ENCODE data around the gene UPF3B. TPM values are rescaled to one million over a fixed set of nuclear protein-coding genes. Genes with fewer than 3 reads are reported as not detected.
"Not testable (repeated sequence)": the region's sequence is repeated elsewhere in the genome, so short reads cannot be mapped to it uniquely, and the experiment has no call there.

UPF3B gene
- total RNA-seq, 1 donor from 2014 or later = 7.0 TPM

DNA sequence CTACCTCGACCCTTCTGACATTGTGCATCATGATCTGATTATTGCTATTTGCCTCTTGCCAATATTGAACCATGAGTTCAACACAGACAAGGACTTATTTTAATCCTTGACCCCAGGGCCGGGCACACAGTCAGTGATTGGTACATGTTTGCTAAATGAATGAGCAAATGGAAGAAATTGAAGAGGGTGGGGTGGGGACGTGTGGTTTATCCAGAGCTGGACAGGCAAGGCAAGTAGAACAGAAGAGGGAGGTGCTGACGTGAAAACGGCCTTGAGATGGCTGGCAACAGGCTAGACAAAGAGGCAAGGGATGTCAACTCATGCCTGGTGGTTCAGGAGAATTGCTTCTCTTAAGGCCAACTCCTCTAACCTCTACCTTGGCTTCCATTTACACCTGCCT, 28.5 kb downstream of the UPF3B start:
- not testable (repeated sequence) for DNase-seq (ENCODE audit: low spot score)

DNA sequence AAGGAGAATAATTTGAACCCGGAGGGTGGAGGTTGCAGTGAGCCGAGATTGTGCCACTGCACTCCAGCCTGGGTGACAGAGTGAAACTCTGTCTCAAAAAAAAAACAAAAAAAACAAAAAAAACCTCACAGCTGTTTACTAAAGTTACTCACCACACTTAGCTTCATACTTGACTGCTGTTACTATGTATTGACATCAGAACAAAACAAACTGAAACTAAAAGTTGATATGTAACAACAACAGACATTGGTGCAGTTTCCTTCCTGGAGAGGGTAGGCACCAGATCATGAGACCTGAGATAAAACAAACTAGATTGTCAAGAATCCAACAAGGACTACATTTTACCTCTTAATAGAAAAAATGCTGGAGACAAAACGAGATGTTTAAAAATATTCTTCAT, 31.1 kb downstream of the UPF3B start:
- not testable (repeated sequence) for DNase-seq (ENCODE audit: low spot score)

DNA sequence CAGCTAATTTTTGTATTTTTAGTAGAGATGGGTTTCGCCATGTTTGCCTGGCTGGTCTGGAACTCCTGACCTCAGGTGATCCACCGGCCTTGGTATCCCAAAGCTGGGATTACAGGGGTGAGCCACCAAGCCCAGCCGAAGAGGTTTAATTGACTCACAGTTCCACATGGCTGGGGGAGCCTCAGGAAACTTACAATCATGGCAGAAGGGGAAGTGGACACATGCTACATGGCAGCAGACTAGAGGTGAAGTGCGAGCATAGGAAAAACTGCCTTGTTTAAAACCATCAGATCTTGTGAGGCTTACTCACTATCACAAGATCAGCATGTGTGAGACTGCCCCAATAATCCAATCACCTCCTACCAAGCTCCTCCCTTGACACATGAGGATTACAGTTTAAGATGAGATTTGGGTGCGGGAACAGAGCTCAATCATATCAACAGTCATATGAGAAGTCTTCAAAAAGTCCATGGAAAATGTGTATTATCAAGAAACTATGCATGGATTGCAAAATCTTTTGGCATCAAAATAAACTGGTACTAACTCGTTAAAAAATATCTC, 35.6 kb downstream of the UPF3B start:
- DNase-seq (ENCODE audit: low spot score) = no peak

DNA sequence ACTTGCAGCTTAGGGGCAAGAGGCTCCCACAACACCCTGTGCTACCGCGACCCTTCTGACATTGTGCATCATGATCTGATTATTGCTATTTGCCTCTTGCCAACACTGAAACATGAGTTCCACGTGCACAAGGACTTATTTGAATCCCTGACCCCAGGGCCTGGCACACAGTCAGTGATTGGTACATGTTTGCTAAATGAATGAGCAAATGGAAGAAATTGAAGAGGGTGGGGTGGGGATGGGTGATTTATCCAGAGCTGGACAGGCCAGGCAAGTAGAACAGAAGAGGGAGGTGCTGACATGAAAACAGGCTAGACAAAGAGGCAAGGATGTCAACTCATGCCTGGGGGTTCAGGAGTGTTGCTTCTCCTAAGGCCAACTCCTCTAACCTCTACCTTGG, 36.5 kb downstream of the UPF3B start:
- DNase-seq (ENCODE audit: low spot score) = no peak

DNA sequence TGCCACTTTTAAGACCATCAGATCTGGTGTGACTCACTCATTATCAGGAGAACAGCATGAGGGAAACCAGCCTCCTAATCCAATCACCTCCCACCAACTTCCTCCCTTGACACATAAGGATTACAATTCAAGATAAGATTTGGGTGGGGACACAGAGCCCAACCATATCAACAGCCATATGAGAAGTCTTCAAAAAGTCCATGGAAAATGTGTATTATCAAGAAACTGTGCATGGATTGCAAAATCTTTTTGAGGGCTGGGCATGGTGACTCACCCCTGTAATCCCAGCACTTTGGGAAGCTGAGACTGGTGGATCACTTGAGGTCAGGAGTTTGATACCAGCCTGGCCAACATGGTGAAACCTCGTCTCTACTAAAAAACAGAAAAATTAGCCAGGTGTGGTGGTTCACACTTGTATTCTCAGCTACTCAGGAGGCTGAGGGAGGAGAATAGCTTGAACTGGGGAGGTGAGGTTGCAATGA, 43.5 kb downstream of the UPF3B start:
- no peak for DNase-seq (ENCODE audit: low spot score)

DNA sequence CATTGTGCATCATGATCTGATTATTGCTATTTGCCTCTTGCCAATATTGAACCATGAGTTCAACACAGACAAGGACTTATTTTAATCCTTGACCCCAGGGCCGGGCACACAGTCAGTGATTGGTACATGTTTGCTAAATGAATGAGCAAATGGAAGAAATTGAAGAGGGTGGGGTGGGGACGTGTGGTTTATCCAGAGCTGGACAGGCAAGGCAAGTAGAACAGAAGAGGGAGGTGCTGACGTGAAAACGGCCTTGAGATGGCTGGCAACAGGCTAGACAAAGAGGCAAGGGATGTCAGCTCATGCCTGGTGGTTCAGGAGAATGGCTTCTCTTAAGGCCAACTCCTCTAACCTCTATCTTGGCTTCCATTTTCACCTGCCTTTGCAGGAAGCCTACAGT, 44.3 kb downstream of the UPF3B start:
- DNase-seq (ENCODE audit: low spot score) = not testable (repeated sequence)

DNA sequence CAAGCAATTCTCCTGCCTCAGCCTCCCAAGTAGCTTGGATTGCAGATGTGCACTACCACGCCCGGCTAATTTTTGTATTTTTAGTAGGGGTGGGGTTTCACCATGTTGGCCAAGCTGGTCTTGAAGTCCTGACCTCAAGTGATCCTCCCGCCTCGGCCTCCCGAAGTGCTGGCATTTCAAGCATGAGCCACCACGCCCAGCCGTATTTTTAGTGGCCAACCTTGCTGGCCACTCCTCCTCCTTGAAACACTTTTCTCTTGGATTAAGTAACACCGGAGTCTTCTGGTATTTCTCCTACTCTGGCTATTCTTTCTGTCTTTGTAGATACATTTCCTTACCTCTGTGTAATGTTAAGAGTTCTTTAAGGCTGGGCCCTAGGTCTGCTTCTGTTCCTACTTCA, 50.2 kb downstream of the UPF3B start:
- DNase-seq (ENCODE audit: low spot score) = no peak

DNA sequence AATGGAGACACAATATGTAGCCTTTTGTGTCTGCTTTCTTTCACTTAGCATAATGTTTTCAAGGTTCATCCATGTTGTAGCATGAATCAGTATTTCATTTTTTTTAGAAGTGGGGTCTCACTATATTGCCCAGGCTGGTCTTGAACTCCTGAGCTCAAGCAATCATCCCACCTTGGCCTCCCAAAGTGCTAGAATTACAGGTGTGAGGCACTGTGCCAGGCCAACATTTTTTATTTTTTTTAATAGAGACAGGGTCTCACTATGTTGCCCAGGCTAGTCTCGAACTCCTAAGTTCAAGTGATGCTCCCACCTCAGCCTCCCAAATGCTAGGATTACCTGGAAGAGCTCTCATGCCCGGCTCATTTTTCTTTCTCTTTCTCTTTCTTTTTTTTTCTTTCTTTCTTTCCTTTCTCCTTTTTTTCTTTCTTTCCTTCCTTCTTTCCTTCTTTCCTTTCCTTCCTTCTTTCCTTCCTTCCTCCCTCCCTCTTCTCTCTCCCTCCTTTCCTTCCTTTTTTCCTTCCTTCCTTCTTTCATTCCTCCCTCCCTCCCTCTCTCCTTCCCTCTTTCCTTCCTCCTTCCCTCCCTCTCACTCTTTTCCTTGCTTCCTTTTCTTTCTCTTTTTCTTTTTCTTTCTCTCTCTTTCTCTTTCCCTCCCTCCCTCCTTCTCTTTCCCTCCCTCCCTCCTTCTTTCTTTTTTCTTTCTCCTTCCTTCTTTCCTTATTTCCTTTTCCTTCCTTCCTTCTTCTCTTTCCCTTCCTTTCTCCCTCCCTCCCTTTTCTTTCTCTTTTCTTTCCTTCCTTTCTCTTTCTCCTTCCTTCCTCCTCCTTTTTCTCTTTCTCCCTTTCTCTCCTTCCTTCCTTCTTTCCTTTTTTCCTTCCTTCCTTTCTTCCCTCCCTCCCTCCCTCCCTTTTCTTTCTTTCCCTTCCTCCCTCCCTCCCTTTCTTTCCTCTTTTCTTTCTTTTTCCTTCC, 51.2 kb downstream of the UPF3B start:
- no peak for DNase-seq (ENCODE audit: low spot score)

DNA sequence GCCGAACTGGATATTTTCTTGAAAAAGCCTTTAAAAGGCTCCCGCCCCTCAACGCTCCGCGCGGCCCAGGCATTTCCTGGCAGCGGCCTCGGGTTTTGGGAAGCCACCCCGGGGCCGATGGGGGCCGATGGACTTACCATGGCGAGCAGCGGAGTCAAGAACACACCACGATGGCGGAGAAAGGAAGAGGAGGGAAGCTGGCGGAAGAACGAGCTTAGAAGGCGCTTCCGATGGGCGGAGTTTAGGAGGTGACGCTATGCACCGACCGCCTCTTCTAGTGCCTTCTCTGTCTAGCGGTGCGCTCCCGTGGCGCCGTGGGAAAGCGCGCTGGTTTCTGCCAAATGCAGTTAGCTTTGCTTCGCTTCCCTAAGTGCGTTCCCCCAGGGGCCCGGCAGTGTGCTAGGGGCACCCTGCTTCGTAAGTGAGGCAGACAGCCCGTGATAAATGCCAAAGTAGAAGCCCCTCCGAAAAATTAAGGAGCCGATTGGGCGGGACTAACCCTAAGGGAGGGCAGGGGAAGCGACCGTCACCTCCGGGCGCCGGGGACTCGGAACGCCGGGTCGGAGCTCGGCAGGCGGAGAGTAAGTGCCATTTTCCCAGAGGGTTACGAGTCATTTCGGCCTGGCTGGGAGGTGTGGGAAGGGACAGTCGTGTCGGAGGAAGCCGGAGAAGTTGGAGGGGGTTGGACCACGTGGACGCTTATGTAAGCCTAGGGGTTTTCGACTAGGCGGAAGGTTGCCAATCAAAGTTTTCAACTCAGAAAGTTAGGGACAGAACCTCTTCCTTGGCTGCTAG, 61.1 kb downstream of the UPF3B start, which contains the start of gene RPL39:
Gene RPL39 (minus strand): TSS at position 194 of the 795 bp plus-strand sequence. CDS start 54 bp downstream, at position 140.
- DNase-seq (ENCODE audit: low spot score) = peak; percentile 82

DNA sequence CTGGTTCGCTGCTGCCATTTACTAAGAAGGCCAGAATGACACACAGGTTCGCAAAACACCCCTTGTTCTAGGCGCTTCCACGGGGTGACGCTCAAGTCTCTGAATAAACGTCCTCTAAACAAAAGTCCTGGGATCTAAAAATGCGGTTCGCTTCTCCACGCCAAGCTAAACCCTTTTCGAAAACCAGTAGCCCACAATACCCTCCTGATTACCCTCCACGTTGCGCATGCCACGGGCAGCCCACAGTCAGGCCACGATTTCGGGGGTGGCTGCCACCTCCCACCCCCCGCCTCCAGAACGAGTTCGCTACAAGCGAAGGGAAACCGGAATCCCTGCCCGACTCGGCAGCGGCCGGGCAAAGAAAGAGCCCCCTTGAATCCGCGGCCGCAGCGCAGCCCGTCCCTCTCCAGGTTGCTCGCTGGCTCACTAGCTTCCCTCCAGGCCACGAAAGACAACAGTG, 61.8 kb downstream of the UPF3B start:
- no peak for DNase-seq (ENCODE audit: low spot score)

DNA sequence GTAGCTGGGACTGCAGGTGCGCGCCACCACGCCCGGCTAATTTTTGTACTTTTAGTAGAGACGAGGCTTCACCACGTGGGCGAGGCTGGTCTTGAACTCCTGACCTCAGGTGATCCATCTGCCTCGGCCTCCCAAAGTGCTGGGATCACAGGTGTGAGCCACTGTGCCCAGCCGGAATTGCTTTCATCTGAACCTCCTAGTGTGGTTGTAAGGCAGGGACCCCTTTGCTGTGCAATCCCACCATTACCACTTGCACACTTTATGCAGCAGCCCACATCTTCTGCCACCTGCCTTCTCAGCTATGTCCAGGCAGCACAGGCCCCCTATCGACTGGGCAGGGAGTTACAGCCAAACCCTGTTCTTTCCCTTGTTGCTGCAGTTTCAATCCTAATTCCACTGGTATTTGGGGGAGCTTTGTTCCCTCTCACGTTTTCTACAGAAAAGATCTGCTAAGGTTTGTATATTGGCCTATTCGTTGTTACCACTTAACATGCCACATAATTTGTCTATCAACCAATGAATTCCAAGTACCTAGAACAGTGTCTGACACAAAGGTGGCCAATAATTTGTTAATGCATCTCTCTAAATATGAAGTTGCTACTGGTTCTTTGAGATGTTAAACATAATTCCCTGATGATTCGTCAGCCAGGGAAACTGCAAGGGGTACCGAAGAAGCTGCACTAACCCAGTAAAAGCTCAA, 67.9 kb downstream of the UPF3B start:
- DNase-seq (ENCODE audit: low spot score) = no peak

Other genes starting within 250 kb of the UPF3B start
- 12.2 TPM for gene NKRF, start 246.5 kb downstream of the UPF3B start, total RNA-seq
- 19.0 TPM for gene SEPTIN6, start 159.8 kb downstream of the UPF3B start, total RNA-seq
- gene SOWAHD, start 94.4 kb downstream of the UPF3B start, total RNA-seq = 0.57 TPM
- gene RPL39, start 61.3 kb downstream of the UPF3B start, total RNA-seq = 1,906 TPM
- 13.0 TPM for gene RNF113A, start 18.8 kb upstream of the UPF3B start, total RNA-seq
- 71.7 TPM for gene NDUFA1, start 18.9 kb upstream of the UPF3B start, total RNA-seq
- gene AKAP14, start 42.9 kb upstream of the UPF3B start, total RNA-seq = not detected
- gene NKAP, start 90.8 kb upstream of the UPF3B start, total RNA-seq = 8.0 TPM
- not detected for gene RHOXF2B, start 224.7 kb upstream of the UPF3B start, total RNA-seq